Lower lobe of right lung (tissue), 2 donors: ENCODE data around the gene PCSK5. TPM values are rescaled to one million over a fixed set of nuclear protein-coding genes. Genes with fewer than 3 reads are reported as not detected.

Source experiments
- ATAC-seq, 2 donors: fragments of 200-7000 bp; cut with Tn5 transposase; one replicate each; pipeline ENCODE4 v1.9.1; 2020 to 2022; ENCODE audit warnings: mild to moderate bottlenecking in 2 of 2, moderate library complexity in 2 of 2
- DNase-seq: peaks from one replicate; pipeline ENCODE4 v3.0.0-alpha.2; 2020
- H3K27ac ChIP-seq: fragments of 200-600 bp; one replicate; pipeline ENCODE4 v1.8.0; 2022
- H3K27me3 ChIP-seq: fragments of 200-600 bp; one replicate; pipeline ENCODE4 v1.8.0; 2022; ENCODE audit warnings: low read depth
- H3K36me3 ChIP-seq: fragments of 200-600 bp; one replicate; pipeline ENCODE4 v1.8.0; 2022; ENCODE audit warnings: mild to moderate bottlenecking
- H3K4me1 ChIP-seq: fragments of 200-600 bp; one replicate; pipeline ENCODE4 v1.8.0; 2022
- H3K4me3 ChIP-seq: fragments of 200-600 bp; one replicate; pipeline ENCODE4 v1.8.0; 2022; ENCODE audit warnings: mild to moderate bottlenecking
- H3K9me3 ChIP-seq: fragments of 200-600 bp; one replicate; pipeline ENCODE4 v1.8.0; 2022
- intact Hi-C: fragments of 100-400 bp; cut with DNase I; formaldehyde crosslinking; loops from one replicate; pipeline ENCODE4 v1.11.0; 2022
- total RNA-seq: library from RNA; stranded (reverse); fragmentation: NEBNext Ultra II Directional; extraction: Animal tissue kit (Norgen Biotek cat#: 25700); gene quantifications from one replicate; pipeline ENCODE4 v1.2.1, GENCODE V29; 2021
- TF ChIP-seq, protein P1 (sequence below): fragments of 200-600 bp; IDR thresholded peaks from one replicate; pipeline ENCODE4 v1.8.0; 2022; ENCODE audit warnings: antibody characterized with exemption, mild to moderate bottlenecking
- donor health status: DM: no; HTN: yes; CAD: no; lungs with severe emphysema.

Gene PCSK5
- total RNA-seq, 1 donor from 2014 or later, result 18.1 TPM

DNA sequence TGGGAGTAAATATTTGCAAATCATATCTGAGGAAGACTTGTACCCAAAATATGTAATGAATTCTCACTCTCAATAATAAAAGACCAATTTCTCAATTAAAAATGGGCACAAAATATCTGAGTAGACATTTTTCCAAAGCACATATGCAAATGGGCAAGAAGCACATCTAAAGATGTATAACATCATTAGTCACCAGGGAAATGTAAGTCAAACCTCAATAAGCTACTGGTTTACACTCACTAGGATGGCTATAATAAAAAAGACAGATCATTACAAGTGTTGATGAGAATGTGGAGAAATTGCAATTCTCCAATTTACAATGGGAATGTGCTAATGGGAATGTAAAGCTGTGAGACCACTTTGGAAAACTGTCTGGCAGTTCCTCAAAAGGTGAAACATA, 13.9 kb downstream of the PCSK5 start:
- Histone ChIP-seq H3K4me3 (no peak overlapping the region), H3K27me3 (no peaks in the 10 kb centered on the region), H3K36me3 (no peaks in the 10 kb centered on the region), H3K27ac (no peak overlapping the region), H3K9me3 (no peaks in the 10 kb centered on the region), H3K4me1 (no peaks in the 10 kb centered on the region)
- DNase-seq (no peak), ATAC-seq (no peak)
- TF ChIP-seq, protein P1, sequence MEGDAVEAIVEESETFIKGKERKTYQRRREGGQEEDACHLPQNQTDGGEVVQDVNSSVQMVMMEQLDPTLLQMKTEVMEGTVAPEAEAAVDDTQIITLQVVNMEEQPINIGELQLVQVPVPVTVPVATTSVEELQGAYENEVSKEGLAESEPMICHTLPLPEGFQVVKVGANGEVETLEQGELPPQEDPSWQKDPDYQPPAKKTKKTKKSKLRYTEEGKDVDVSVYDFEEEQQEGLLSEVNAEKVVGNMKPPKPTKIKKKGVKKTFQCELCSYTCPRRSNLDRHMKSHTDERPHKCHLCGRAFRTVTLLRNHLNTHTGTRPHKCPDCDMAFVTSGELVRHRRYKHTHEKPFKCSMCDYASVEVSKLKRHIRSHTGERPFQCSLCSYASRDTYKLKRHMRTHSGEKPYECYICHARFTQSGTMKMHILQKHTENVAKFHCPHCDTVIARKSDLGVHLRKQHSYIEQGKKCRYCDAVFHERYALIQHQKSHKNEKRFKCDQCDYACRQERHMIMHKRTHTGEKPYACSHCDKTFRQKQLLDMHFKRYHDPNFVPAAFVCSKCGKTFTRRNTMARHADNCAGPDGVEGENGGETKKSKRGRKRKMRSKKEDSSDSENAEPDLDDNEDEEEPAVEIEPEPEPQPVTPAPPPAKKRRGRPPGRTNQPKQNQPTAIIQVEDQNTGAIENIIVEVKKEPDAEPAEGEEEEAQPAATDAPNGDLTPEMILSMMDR, result no peak
- intact Hi-C loops, result no loop called here

DNA sequence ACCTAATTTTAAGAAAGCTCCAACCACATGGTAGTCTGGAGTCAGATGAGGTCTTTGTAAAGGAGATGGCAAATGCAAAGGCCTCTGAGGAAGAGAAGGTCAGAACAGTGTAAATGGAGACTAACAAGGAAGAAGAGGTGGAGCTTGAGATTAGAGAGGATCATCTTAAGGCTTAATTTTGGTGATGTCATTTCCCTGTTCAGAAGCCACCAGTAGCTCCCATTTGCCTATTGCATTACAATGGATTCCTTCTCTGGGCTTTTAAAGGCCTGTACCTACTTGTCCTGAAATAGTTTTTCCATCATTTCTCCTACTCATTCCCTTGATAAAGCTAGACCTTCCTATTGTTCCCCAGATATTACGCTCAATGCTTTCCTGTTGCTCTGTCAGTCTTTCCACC, 16.1 kb downstream of the PCSK5 start:
- Histone ChIP-seq H3K4me3 (no peak overlapping the region), H3K36me3 (no peaks in the 10 kb centered on the region), H3K4me1 (no peaks in the 10 kb centered on the region), H3K9me3 (no peaks in the 10 kb centered on the region), H3K27me3 (no peaks in the 10 kb centered on the region), H3K27ac (no peak overlapping the region)
- intact Hi-C loops, result no loop called here
- TF ChIP-seq, protein P1, result no peak
- DNase-seq, result no peak
- no peak for ATAC-seq

DNA sequence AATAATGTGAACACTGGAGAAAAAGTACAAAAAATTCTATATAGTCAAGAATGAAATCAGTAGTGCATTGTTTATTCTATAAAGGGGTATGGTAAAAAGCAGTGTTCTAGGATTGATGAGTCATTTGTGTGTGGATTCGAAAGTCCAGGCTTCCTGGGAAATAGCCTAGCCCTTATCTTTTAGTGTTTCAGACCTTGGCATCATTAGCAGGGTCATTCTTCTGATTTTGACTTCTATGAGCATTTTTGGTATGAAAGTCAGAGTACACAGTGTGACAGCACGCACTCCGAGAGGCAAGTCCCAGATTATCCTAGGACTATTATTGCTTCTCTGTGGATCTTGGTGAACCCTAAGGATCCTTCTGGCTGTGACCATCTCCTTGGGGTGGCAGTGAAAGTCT, 16.9 kb downstream of the PCSK5 start:
- H3K36me3 ChIP-seq, result no peaks in the 10 kb centered on the region
- intact Hi-C loops, result no loop called here
- H3K27me3 ChIP-seq, result no peaks in the 10 kb centered on the region
- no peaks in the 10 kb centered on the region for H3K4me1 ChIP-seq
- H3K27ac ChIP-seq, result no peak overlapping the region
- H3K9me3 ChIP-seq, result no peaks in the 10 kb centered on the region
- DNase-seq (no peak), ATAC-seq (no peak)
- no peak overlapping the region for H3K4me3 ChIP-seq
- TF ChIP-seq, protein P1, result no peak

DNA sequence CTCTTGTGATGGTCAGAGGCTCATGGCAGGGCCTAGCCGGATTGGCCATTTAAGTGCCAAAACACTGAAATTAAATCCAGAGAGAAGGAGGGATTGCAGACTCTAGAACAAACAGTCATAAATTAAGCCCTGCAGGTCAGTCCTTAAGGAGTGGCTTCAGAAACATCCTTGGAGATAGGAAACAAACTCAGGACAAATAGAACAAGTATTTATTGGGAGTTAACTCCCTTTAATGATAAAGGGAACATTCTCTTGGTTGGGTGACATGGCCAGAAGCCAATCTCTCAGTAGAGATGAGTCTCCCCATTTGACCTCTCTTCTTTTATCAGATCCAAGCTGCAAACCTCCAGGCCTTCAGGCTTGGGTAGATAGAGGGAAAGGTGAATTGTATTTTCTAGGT, 17.4 kb downstream of the PCSK5 start:
- H3K9me3 ChIP-seq, result no peaks in the 10 kb centered on the region
- intact Hi-C loops, result no loop called here
- H3K4me1 ChIP-seq, result no peaks in the 10 kb centered on the region
- H3K36me3 ChIP-seq, result no peaks in the 10 kb centered on the region
- H3K27ac ChIP-seq, result no peak overlapping the region
- TF ChIP-seq, protein P1, result no peak
- H3K27me3 ChIP-seq, result no peaks in the 10 kb centered on the region
- H3K4me3 ChIP-seq, result no peak overlapping the region
- no peak for ATAC-seq
- no peak for DNase-seq

DNA sequence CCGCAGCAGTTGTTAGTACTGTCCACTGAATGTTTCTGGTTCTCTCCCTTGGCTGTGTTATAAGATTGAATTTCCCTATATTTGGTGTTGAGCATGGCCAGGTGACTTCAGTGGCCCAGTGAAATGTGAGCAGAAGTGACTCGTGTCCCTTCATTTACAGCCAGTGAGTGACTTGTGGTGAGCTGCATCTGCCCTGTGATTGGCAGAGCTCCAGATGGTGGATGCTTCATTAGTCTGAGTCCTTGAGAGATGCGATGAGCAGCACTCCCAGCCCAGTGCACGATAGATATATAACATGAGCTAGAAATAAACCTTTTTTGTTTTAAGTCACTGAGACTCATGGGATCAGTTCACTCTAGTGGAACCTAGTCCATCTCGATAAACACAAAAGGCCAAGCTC, 19.3 kb downstream of the PCSK5 start:
- no peak overlapping the region for H3K27ac ChIP-seq
- no peaks in the 10 kb centered on the region for H3K4me1 ChIP-seq
- H3K27me3 ChIP-seq, result no peaks in the 10 kb centered on the region
- intact Hi-C loops, result no loop called here
- H3K9me3 ChIP-seq, result no peaks in the 10 kb centered on the region
- ATAC-seq, result no peak
- no peak for DNase-seq
- H3K4me3 ChIP-seq, result no peak overlapping the region
- TF ChIP-seq, protein P1, result no peak
- no peaks in the 10 kb centered on the region for H3K36me3 ChIP-seq

DNA sequence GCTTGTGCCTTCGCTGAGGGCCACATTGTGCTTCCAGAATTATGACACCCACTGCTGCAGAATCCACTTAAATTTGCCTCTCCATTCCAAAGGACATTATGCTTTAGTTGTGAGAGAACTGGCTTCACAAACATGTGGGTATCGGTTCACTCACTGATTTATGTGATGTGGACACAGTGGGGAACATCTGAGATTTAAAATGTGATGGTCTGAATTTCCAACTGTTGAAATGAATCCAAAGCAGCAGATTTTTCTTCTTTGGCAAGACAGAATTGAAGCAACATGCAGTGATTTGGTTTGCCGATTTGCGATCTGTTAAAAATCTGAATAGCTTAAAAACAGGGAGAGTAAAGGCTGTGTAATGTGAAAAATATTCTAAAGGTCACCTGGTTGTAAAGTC, 20.3 kb downstream of the PCSK5 start:
- intact Hi-C loops, result no loop called here
- H3K4me3 ChIP-seq, result no peak overlapping the region
- H3K36me3 ChIP-seq, result no peaks in the 10 kb centered on the region
- ATAC-seq, result no peak
- no peak overlapping the region for H3K27ac ChIP-seq
- DNase-seq, result no peak
- TF ChIP-seq, protein P1, result no peak
- no peaks in the 10 kb centered on the region for H3K27me3 ChIP-seq
- H3K9me3 ChIP-seq, result no peaks in the 10 kb centered on the region
- no peaks in the 10 kb centered on the region for H3K4me1 ChIP-seq
